Islet of Langerhans (tissue), 1 donor: ENCODE data around the gene HOTAIR.

Experiments used
- FAIRE-seq: peaks from one replicate; lab custom pipeline; 2011; peaks lifted over from hg19 to GRCh38; lab: Jason Lieb, UNC

Gene HOTAIR

GRCh38 chr12:53974084-53975063 is at the start of gene HOTAIR:
TSS of gene HOTAIR (minus strand) at chr12:53974954.
- FAIRE-seq: no peak

GRCh38 chr12:54024127-54024526 is 49.4 kb upstream of the HOTAIR start:
- FAIRE-seq: no peak

- no peak for FAIRE-seq
Observed at GRCh38 chr12:54022960-54023884, 48.5 kb upstream of the HOTAIR start.

GRCh38 chr12:54021432-54022013 is 46.8 kb upstream of the HOTAIR start:
- no peak for FAIRE-seq

- no peak for FAIRE-seq
Observed at GRCh38 chr12:54020591-54021405, 46.0 kb upstream of the HOTAIR start.

GRCh38 chr12:54019924-54020590 is 45.3 kb upstream of the HOTAIR start:
- no peak for FAIRE-seq

- no peak for FAIRE-seq
Observed at GRCh38 chr12:54019091-54019811, 44.5 kb upstream of the HOTAIR start.

GRCh38 chr12:54018468-54018984 is 43.8 kb upstream of the HOTAIR start:
- no peak for FAIRE-seq

- FAIRE-seq: no peak
Observed at GRCh38 chr12:54017878-54018467, 43.2 kb upstream of the HOTAIR start.

GRCh38 chr12:54017027-54017788 is 42.5 kb upstream of the HOTAIR start:
- FAIRE-seq: no peak

GRCh38 chr12:54016478-54016964 is 41.8 kb upstream of the HOTAIR start:
- FAIRE-seq: no peak

- FAIRE-seq: no peak
Observed at GRCh38 chr12:54016051-54016450, 41.3 kb upstream of the HOTAIR start.

GRCh38 chr12:54015018-54015931 is 40.5 kb upstream of the HOTAIR start:
- no peak for FAIRE-seq

GRCh38 chr12:54014377-54015017 is 39.7 kb upstream of the HOTAIR start:
- no peak for FAIRE-seq

GRCh38 chr12:54012631-54013409 is 38.1 kb upstream of the HOTAIR start:
- no peak for FAIRE-seq
